ENCODE data around the gene YES1. TPM values are rescaled to one million over a fixed set of nuclear protein-coding genes. Genes with fewer than 3 reads are reported as not detected.

The YES1 gene
- polyA plus RNA-seq, 1 donor from 2014 or later, result 12.0 TPM

DNA sequence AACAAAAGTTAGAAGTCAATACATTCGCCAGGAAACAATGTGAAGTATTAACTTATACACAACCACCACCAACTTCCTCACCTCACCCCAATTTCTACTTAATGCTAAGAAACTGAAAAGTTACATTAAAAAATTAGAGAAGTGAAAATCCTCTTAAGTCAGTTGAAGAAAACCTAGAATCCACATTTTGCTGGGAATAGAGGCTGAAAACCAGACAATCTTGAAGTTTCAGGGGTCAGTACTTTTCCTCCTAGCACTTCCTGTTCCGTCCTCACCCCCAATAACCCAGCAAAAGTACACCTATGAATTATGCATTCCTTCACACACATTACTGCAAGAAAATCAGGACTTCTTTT lies 6.3 kb downstream of the YES1 start:
- no peak overlapping the region for H3K4me3 ChIP-seq (ENCODE audit: low read length)
- TF ChIP-seq EZH2 (IDR thresholded peaks at IDR 0.05; ENCODE audit: borderline replicate concordance, insufficient read depth, low read length, poor library complexity, severe bottlenecking), result no peak
- TF ChIP-seq MXI1 (conservative IDR thresholded peaks at IDR 0.05; ENCODE audit: poor library complexity, severe bottlenecking), result no peak
- TF ChIP-seq CTCF (IDR thresholded peaks at IDR 0.05; ENCODE audit: poor library complexity, severe bottlenecking), result no peak
- no peak for TF ChIP-seq EP300 (conservative IDR thresholded peaks at IDR 0.05; ENCODE audit: poor library complexity, severe bottlenecking)
- TF ChIP-seq TAF1 (IDR thresholded peaks at IDR 0.05; ENCODE audit: low read depth), result no peak
- TF ChIP-seq POLR2AphosphoS5 (IDR thresholded peaks at IDR 0.05), result no peak
- no peak for TF ChIP-seq SMC3 (conservative IDR thresholded peaks at IDR 0.05; ENCODE audit: poor library complexity)
- no peak for TF ChIP-seq RAD21 (conservative IDR thresholded peaks at IDR 0.05)
- TF ChIP-seq REST (IDR thresholded peaks at IDR 0.05; ENCODE audit: borderline replicate concordance), result no peak
- no peak overlapping the region for H3K27ac ChIP-seq (ENCODE audit: low read length)
- no peak overlapping the region for H3K4me2 ChIP-seq (ENCODE audit: low read length)
- no peaks in the 10 kb centered on the region for H4K20me1 ChIP-seq (ENCODE audit: insufficient read depth)
- no peak overlapping the region for H2AFZ ChIP-seq (ENCODE audit: low read depth, low read length)
- H3K79me2 ChIP-seq (replicated peaks; ENCODE audit: insufficient read depth, low read length), result peaks cover 50% of the 10 kb centered on the region
- H3F3A ChIP-seq (ENCODE audit: insufficient read depth, low read length, poor library complexity, severe bottlenecking), result no peaks in the 10 kb centered on the region
- no peaks in the 10 kb centered on the region for H3K36me3 ChIP-seq (ENCODE audit: insufficient read depth, low read length)
- no peaks in the 10 kb centered on the region for H3K9me2 ChIP-seq (ENCODE audit: insufficient read depth, low read length)
- no peaks in the 10 kb centered on the region for H3K27me3 ChIP-seq (ENCODE audit: insufficient read depth, low read depth, low read length)
- no peaks in the 10 kb centered on the region for H3K9me3 ChIP-seq (ENCODE audit: low read length)
- H3K9ac ChIP-seq (ENCODE audit: low read length), result no peak overlapping the region

DNA sequence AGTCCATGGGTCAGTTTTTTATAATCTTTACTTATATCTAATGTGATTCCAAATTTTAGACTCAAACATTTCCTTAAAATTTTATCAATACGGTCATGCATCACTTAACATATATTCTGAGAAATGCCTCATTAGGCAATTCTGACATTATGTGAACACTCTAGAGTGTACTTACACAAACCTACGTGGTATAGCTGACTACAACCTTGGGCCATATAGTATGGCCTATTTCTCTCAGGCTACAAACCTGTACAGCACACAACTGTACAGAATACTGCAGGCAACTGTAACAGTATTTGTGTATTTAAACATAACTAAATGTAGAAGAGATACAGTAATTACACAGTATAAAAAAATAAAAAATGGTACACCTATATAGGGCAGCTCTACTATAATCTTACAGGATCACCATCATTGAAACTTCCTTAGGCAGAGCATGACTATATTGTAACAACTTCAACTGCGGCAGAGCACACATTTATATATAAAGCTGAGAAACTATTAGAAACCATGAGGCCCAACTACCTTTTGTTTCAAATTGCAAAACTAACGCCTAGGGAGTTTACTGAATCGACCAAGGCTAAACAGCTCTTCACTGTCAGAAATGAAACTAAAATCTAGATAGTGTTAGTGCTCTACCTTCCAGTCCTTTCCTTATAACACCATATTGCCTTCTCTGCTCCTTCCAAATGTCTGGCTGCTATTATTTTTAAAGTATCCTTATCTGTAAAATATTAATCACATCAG lies 6.9 kb downstream of the YES1 start:
- H2AFZ ChIP-seq (ENCODE audit: low read depth, low read length), result no peak overlapping the region
- peaks cover 49% of the 10 kb centered on the region for H3K79me2 ChIP-seq (replicated peaks; ENCODE audit: insufficient read depth, low read length)
- H3K4me3 ChIP-seq (ENCODE audit: low read length), result no peak overlapping the region
- H3K4me2 ChIP-seq (ENCODE audit: low read length), result no peak overlapping the region
- no peaks in the 10 kb centered on the region for H4K20me1 ChIP-seq (ENCODE audit: insufficient read depth)
- H3K36me3 ChIP-seq (ENCODE audit: insufficient read depth, low read length), result no peaks in the 10 kb centered on the region
- TF ChIP-seq TAF1 (IDR thresholded peaks at IDR 0.05; ENCODE audit: low read depth), result no peak
- no peak for TF ChIP-seq EP300 (conservative IDR thresholded peaks at IDR 0.05; ENCODE audit: poor library complexity, severe bottlenecking)
- TF ChIP-seq SMC3 (conservative IDR thresholded peaks at IDR 0.05; ENCODE audit: poor library complexity), result no peak
- no peak for TF ChIP-seq REST (IDR thresholded peaks at IDR 0.05; ENCODE audit: borderline replicate concordance)
- TF ChIP-seq EZH2 (IDR thresholded peaks at IDR 0.05; ENCODE audit: borderline replicate concordance, insufficient read depth, low read length, poor library complexity, severe bottlenecking), result no peak
- TF ChIP-seq MXI1 (conservative IDR thresholded peaks at IDR 0.05; ENCODE audit: poor library complexity, severe bottlenecking), result no peak
- TF ChIP-seq RAD21 (conservative IDR thresholded peaks at IDR 0.05), result no peak
- no peak for TF ChIP-seq POLR2AphosphoS5 (IDR thresholded peaks at IDR 0.05)
- no peak for TF ChIP-seq CTCF (IDR thresholded peaks at IDR 0.05; ENCODE audit: poor library complexity, severe bottlenecking)
- H3K9me3 ChIP-seq (ENCODE audit: low read length), result no peaks in the 10 kb centered on the region
- no peaks in the 10 kb centered on the region for H3K9me2 ChIP-seq (ENCODE audit: insufficient read depth, low read length)
- H3K27me3 ChIP-seq (ENCODE audit: insufficient read depth, low read depth, low read length), result no peaks in the 10 kb centered on the region
- H3F3A ChIP-seq (ENCODE audit: insufficient read depth, low read length, poor library complexity, severe bottlenecking), result no peaks in the 10 kb centered on the region
- H3K9ac ChIP-seq (ENCODE audit: low read length), result no peak overlapping the region
- no peak overlapping the region for H3K27ac ChIP-seq (ENCODE audit: low read length)

Data from neural cell (in vitro differentiated cells).